HCT116 (cell line): ENCODE results near the gene TNFRSF19. TPM values are rescaled to one million over a fixed set of nuclear protein-coding genes. Genes with fewer than 3 reads are reported as not detected.

Experiments
- ATAC-seq: fragments of 200-7000 bp; cut with Tn5 transposase; 2 replicates; pipeline ENCODE4 v1.9.1; 2020; ENCODE audit warnings: mild to moderate bottlenecking, moderate library complexity
- BruUV-seq: library from RNA; stranded (reverse); fragments of 400-500 nt; replicated peaks from 2 replicates; lab custom pipeline; 2021; lab: Mats Ljungman, UMichigan
- CTCF ChIA-PET: fragments of 300-600 bp; sonication (Branson Sonifier 250); formaldehyde crosslinking; loops from one replicate; lab custom pipeline; 2021; ENCODE audit warnings: antibody characterized with exemption; lab: Charles Lee
- POLR2A ChIA-PET: fragments of 300-600, 350-600 bp; sonication (Branson Sonifier 250); formaldehyde crosslinking; loops from one replicate; lab custom pipeline; 2021; ENCODE audit warnings: antibody characterized with exemption; lab: Charles Lee
- RAD21 ChIA-PET, 2 experiments: fragments of 300-600 bp; sonication (Branson Sonifier 250); formaldehyde crosslinking; loops; one replicate each; lab custom pipeline; 2023; ENCODE audit warnings: low total read pairs in 2 of 2; ENCODE audit not compliant: uncharacterized antibody in 2 of 2, unreplicated experiment in 2 of 2, low non-redundant PET in 1 of 2; lab: Charles Lee
- DNase-seq: peaks from one replicate; pipeline ENCODE4 v3.0.0-alpha.2; 2010; ENCODE audit warnings: low read depth, low spot score
- H2AFZ ChIP-seq: fragments of 200-600 bp; shearing (Covaris generic), sonication (generic); 2 replicates; pipeline ENCODE4 v1.6.1; 2017; ENCODE audit warnings: low read depth, mixed run types, mixed read lengths, antibody characterized with exemption, low read length; ENCODE audit not compliant: poor library complexity, severe bottlenecking
- H3K27ac ChIP-seq: 2 replicates; pipeline ENCODE4 v1.5.1; 2012; ENCODE audit warnings: low read depth, low read length
- H3K27me3 ChIP-seq: fragments of 200-600 bp; sonication (generic); 2 replicates; pipeline ENCODE4 v1.6.1; 2016; ENCODE audit warnings: mixed run types, low read length, mixed read lengths; ENCODE audit not compliant: insufficient read depth
- H3K36me3 ChIP-seq, 2 experiments: fragments of 200-500 bp in 1 of 2; fragments of 200-600 bp in 1 of 2; sonication (Bioruptor generic) in 1 of 2; sonication (generic) in 1 of 2; 2 replicates each; pipeline versions ENCODE4 v1.5.1 to v1.6.1; 2014 to 2016; ENCODE audit warnings: low read length in 2 of 2, inconsistent platforms in 1 of 2, mixed read lengths in 1 of 2, mixed run types in 1 of 2; ENCODE audit not compliant: insufficient read depth in 2 of 2, control insufficient read depth in 1 of 2
- H3K4me1 ChIP-seq, 2 experiments: fragments of 200-600 bp in 1 of 2; sonication (generic) in 1 of 2; 2 replicates each; pipeline versions ENCODE4 v1.5.1 to v1.6.1; 2012 to 2017; ENCODE audit warnings: low read length in 2 of 2, inconsistent platforms in 1 of 2, mild to moderate bottlenecking in 1 of 2, mixed read lengths in 1 of 2, mixed run types in 1 of 2, moderate library complexity in 1 of 2; ENCODE audit not compliant: insufficient read depth in 2 of 2, control insufficient read depth in 1 of 2
- H3K4me2 ChIP-seq: fragments of 200-600 bp; sonication (generic); 2 replicates; pipeline ENCODE4 v1.6.1; 2017; ENCODE audit warnings: mixed run types, low read length, mixed read lengths
- H3K4me3 ChIP-seq, 2 experiments: fragments of 200-600 bp in 1 of 2; sonication (generic) in 1 of 2; replicated peaks in 1 of 2; 2 replicates each; pipeline ENCODE4 v1.5.1; 2011 to 2016; ENCODE audit warnings: low read length in 2 of 2, control low read depth in 1 of 2, low read depth in 1 of 2, mild to moderate bottlenecking in 1 of 2, mixed read lengths in 1 of 2, mixed run types in 1 of 2
- H3K79me2 ChIP-seq: fragments of 200-600 bp; sonication (generic); 2 replicates; pipeline ENCODE4 v1.6.1; 2017; ENCODE audit warnings: mild to moderate bottlenecking, mixed run types, low read length, moderate library complexity, mixed read lengths; ENCODE audit not compliant: insufficient read depth
- H3K9ac ChIP-seq: fragments of 200-600 bp; sonication (generic); 2 replicates; pipeline ENCODE4 v1.6.1; 2016; ENCODE audit warnings: low read length, mixed read lengths
- H3K9me2 ChIP-seq: fragments of 200-600 bp; sonication (generic), shearing (Covaris generic); 2 replicates; pipeline ENCODE4 v1.6.1; 2017; ENCODE audit warnings: mixed run types, mild to moderate bottlenecking, moderate library complexity; ENCODE audit not compliant: insufficient read depth
- H3K9me3 ChIP-seq, 2 experiments: fragments of 200-500 bp in 1 of 2; fragments of 200-600 bp in 1 of 2; sonication (Bioruptor generic) in 1 of 2; sonication (generic) in 1 of 2; 2 replicates each; pipeline ENCODE4 v1.6.1; 2014 to 2017; ENCODE audit warnings: low read length in 2 of 2, mixed read lengths in 2 of 2, inconsistent platforms in 1 of 2, low read depth in 1 of 2, mild to moderate bottlenecking in 1 of 2, mixed run types in 1 of 2, moderate library complexity in 1 of 2; ENCODE audit not compliant: control insufficient read depth in 1 of 2, insufficient read depth in 1 of 2
- H4K20me1 ChIP-seq: fragments of 200-600 bp; sonication (generic), shearing (Covaris generic); 2 replicates; pipeline ENCODE4 v1.6.1; 2017; ENCODE audit warnings: mixed run types, mild to moderate bottlenecking, moderate library complexity; ENCODE audit not compliant: insufficient read depth
- CBX3 ChIP-seq: IDR thresholded peaks from 2 replicates; pipeline ENCODE4 v1.6.1; 2012; ENCODE audit warnings: low read depth
- EGR1 ChIP-seq: IDR thresholded peaks from 2 replicates; pipeline ENCODE4 v1.6.1; 2012; ENCODE audit warnings: low read depth
- EZH2phosphoT487 ChIP-seq: fragments of 200-600 bp; IDR thresholded peaks from 2 replicates; pipeline ENCODE4 v1.6.1; 2018; ENCODE audit warnings: antibody characterized with exemption, borderline replicate concordance
- SRF ChIP-seq: IDR thresholded peaks from 2 replicates; pipeline ENCODE4 v1.6.1; 2012; ENCODE audit warnings: low read depth
- intact Hi-C: fragments of 100-400 bp; cut with micrococcal nuclease; formaldehyde crosslinking; loops from 2 replicates; pipeline ENCODE4 v1.10.0; 2022
- total RNA-seq: library from RNA; stranded (reverse); gene quantifications from one replicate; pipeline ENCODE4 v1.2.1, GENCODE V29; 2021; ENCODE audit not compliant: unreplicated experiment
- TF ChIP-seq, protein P1 (sequence below): IDR thresholded peaks from 2 replicates; pipeline ENCODE4 v1.6.1; 2012; ENCODE audit warnings: low read depth

Gene TNFRSF19
- total RNA-seq, 1 experiment from 2014 or later: 1.1 TPM

DNA sequence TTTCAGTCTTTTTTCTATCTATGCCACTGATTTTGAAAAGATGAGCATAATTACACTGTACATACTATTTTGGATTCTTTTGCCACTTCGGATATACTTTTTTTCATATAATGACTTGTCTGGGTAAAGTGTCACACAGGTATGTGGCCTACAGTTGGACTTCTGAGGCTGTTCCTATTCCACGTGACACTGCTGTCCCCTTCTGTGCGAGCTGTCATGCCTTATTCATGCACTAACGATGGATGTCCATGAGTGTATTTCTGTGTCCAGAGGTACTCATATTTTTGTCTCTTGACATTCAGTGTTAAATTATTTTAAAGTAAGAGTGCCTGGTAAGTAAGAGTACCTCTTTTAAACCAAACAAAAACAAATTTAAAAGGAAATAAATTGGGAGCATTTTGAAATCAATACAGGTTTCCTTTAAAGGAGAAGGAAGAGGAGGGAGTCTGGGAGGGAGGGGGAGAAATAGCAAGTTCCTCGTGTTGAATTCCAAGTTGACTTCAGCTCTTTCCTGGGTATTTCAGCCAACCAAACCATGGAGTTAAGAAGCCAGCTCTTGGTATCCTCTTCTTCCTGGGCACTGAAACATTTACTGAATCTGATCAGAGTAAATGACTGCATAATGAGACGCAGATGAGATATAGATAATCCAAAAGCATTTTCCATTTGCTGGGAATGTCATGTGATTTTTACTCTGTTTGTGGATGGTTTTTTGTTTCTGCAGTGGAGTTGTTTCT is 61.3 kb downstream of the TNFRSF19 start:
- DNase-seq (no peak), ATAC-seq (no peak)
- ChIA-PET CTCF (no interaction called here), RAD21 (no interaction called here), POLR2A (no interaction called here)
- Histone ChIP-seq H3K4me1 (no peaks in the 10 kb centered on the region), H3K4me2 (no peak overlapping the region), H3K9me3 (no peaks in the 10 kb centered on the region), H3K36me3 (no peaks in the 10 kb centered on the region), H3K4me3 (no peak overlapping the region), H3K9ac (no peak overlapping the region), H2AFZ (no peak overlapping the region), H4K20me1 (no peaks in the 10 kb centered on the region), H3K79me2 (no peaks in the 10 kb centered on the region), H3K9me2 (no peaks in the 10 kb centered on the region), H3K27ac (no peak overlapping the region), H3K27me3 (no peaks in the 10 kb centered on the region)
- intact Hi-C loops: no loop called here
- no TSS peak for BruUV-seq
- TF ChIP-seq, protein P1, sequence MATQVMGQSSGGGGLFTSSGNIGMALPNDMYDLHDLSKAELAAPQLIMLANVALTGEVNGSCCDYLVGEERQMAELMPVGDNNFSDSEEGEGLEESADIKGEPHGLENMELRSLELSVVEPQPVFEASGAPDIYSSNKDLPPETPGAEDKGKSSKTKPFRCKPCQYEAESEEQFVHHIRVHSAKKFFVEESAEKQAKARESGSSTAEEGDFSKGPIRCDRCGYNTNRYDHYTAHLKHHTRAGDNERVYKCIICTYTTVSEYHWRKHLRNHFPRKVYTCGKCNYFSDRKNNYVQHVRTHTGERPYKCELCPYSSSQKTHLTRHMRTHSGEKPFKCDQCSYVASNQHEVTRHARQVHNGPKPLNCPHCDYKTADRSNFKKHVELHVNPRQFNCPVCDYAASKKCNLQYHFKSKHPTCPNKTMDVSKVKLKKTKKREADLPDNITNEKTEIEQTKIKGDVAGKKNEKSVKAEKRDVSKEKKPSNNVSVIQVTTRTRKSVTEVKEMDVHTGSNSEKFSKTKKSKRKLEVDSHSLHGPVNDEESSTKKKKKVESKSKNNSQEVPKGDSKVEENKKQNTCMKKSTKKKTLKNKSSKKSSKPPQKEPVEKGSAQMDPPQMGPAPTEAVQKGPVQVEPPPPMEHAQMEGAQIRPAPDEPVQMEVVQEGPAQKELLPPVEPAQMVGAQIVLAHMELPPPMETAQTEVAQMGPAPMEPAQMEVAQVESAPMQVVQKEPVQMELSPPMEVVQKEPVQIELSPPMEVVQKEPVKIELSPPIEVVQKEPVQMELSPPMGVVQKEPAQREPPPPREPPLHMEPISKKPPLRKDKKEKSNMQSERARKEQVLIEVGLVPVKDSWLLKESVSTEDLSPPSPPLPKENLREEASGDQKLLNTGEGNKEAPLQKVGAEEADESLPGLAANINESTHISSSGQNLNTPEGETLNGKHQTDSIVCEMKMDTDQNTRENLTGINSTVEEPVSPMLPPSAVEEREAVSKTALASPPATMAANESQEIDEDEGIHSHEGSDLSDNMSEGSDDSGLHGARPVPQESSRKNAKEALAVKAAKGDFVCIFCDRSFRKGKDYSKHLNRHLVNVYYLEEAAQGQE: no peak
- TF ChIP-seq EGR1 (no peak), CBX3 (no peak), SRF (no peak), EZH2phosphoT487 (no peak)
